ENCODE results near the gene NRAP.

- TF ChIP-seq CTCF (IDR thresholded peaks at IDR 0.05) (no peak), POLR2A (IDR thresholded peaks at IDR 0.05) (no peak)
Observed at GRCh38 chr10:113665352-113665751, 1.5 kb upstream of the NRAP start.
